Liver (tissue), 9 donors: Measurements from ENCODE around the gene BCKDHB. TPM values are rescaled to one million over a fixed set of nuclear protein-coding genes. Genes with fewer than 3 reads are reported as not detected.

ENCODE experiments used
- DNase-seq: peaks from one replicate; pipeline ENCODE4 v3.0.0-alpha.2; 2017; ENCODE audit warnings: low spot score
- H3K27ac ChIP-seq, 2 donors: one replicate each; pipeline ENCODE4 v1.7.0; 2013; ENCODE audit warnings: inconsistent platforms in 2 of 2, low read length in 2 of 2, control low read depth in 1 of 2, low read depth in 1 of 2, mild to moderate bottlenecking in 1 of 2
- H3K27me3 ChIP-seq, 4 donors: one replicate each; pipeline versions ENCODE4 v1.6.1 to v1.7.0; 2013; ENCODE audit warnings: low read length in 3 of 4, inconsistent platforms in 1 of 4, mild to moderate bottlenecking in 1 of 4, moderate library complexity in 1 of 4; ENCODE audit not compliant: control insufficient read depth in 4 of 4, insufficient read depth in 4 of 4
- H3K36me3 ChIP-seq, 4 donors: one replicate each; pipeline versions ENCODE4 v1.6.1 to v1.7.0; 2013; ENCODE audit warnings: low read length in 3 of 4, mild to moderate bottlenecking in 3 of 4, low read depth in 1 of 4, moderate library complexity in 1 of 4; ENCODE audit not compliant: control insufficient read depth in 4 of 4, insufficient read depth in 3 of 4
- H3K4me1 ChIP-seq, 4 donors: one replicate each; pipeline versions ENCODE4 v1.6.1 to v1.7.0; 2013; ENCODE audit warnings: low read length in 3 of 4, mild to moderate bottlenecking in 3 of 4, moderate library complexity in 1 of 4; ENCODE audit not compliant: control insufficient read depth in 4 of 4, insufficient read depth in 4 of 4
- H3K4me3 ChIP-seq, 3 donors: one replicate each; pipeline versions ENCODE4 v1.6.1 to v1.7.0; 2013; ENCODE audit warnings: low read length in 3 of 3, control low read depth in 1 of 3, low read depth in 1 of 3, mild to moderate bottlenecking in 1 of 3
- H3K9ac ChIP-seq, 2 donors: one replicate each; pipeline ENCODE4 v1.7.0; 2013; ENCODE audit warnings: low read length in 2 of 2, mild to moderate bottlenecking in 2 of 2, moderate library complexity in 2 of 2, control low read depth in 1 of 2, low read depth in 1 of 2
- H3K9me3 ChIP-seq, 4 donors: one replicate each; pipeline versions ENCODE4 v1.6.1 to v1.7.0; 2013; ENCODE audit warnings: low read length in 3 of 4; ENCODE audit not compliant: control insufficient read depth in 4 of 4
- EGR1 ChIP-seq, 2 donors: IDR thresholded peaks; 2 replicates each; pipeline ENCODE4 v1.6.1; 2016 to 2018; ENCODE audit warnings: antibody characterized with exemption in 2 of 2, low read depth in 2 of 2
- FOXA1 ChIP-seq: IDR thresholded peaks from 2 replicates; pipeline ENCODE4 v1.6.1; 2016; ENCODE audit warnings: antibody characterized with exemption
- FOXA2 ChIP-seq: IDR thresholded peaks from 2 replicates; pipeline ENCODE4 v1.6.1; 2016; ENCODE audit warnings: antibody characterized with exemption
- GABPA ChIP-seq, 2 donors: IDR thresholded peaks in 1 of 2; conservative IDR thresholded peaks in 1 of 2; 2 replicates each; pipeline ENCODE4 v1.6.1; 2016; ENCODE audit warnings: antibody characterized with exemption in 2 of 2, mild to moderate bottlenecking in 1 of 2, moderate library complexity in 1 of 2
- HNF4A ChIP-seq, 2 donors: conservative IDR thresholded peaks; 2 replicates each; pipeline ENCODE4 v1.6.1; 2016; ENCODE audit warnings: antibody characterized with exemption in 2 of 2, mild to moderate bottlenecking in 2 of 2
- HNF4G ChIP-seq: IDR thresholded peaks from 2 replicates; pipeline ENCODE4 v1.6.1; 2016; ENCODE audit warnings: antibody characterized with exemption
- JUND ChIP-seq, 2 donors: IDR thresholded peaks; 2 replicates each; pipeline ENCODE4 v1.6.1; 2016; ENCODE audit warnings: antibody characterized with exemption in 2 of 2
- NR2F2 ChIP-seq: IDR thresholded peaks from 2 replicates; pipeline ENCODE4 v1.6.1; 2016; ENCODE audit warnings: antibody characterized with exemption
- RXRA ChIP-seq, 2 donors: IDR thresholded peaks; 2 replicates each; pipeline ENCODE4 v1.6.1; 2017 to 2018; ENCODE audit warnings: antibody characterized with exemption in 2 of 2, mild to moderate bottlenecking in 1 of 2
- SP1 ChIP-seq: IDR thresholded peaks from 2 replicates; pipeline ENCODE4 v1.6.1; 2018; ENCODE audit warnings: antibody characterized with exemption, mild to moderate bottlenecking
- TAF1 ChIP-seq: conservative IDR thresholded peaks from 2 replicates; pipeline ENCODE4 v1.6.1; 2016; ENCODE audit warnings: antibody characterized with exemption, mild to moderate bottlenecking
- YY1 ChIP-seq: IDR thresholded peaks from 2 replicates; pipeline ENCODE4 v1.6.1; 2016; ENCODE audit warnings: antibody characterized with exemption, mild to moderate bottlenecking
- WGBS: extraction: QIAGEN DNeasy Blood & Tissue Kit; methylation state at CpG from one replicate; pipeline ENCODE4 v1.1.7; 2013; 5-methylcytosine and 5-hydroxymethylcytosine counted together
- polyA plus RNA-seq, 2 donors: library from polyadenylated mRNA; stranded (reverse) in 1 of 2; unstranded in 1 of 2; fragments of 200-250 nt in 1 of 2; fragments of >200 nt in 1 of 2; fragmentation: Nextera tagmentation in 1 of 2; extraction: Ambion mirVana in 1 of 2; gene quantifications; one replicate each; pipeline versions ENCODE4 v1.2.1 to v1.2.3, GENCODE V29; 2013 to 2015
- total RNA-seq, 2 donors: library from RNA; depleted of rRNA; stranded (reverse); fragments of >200 nt; gene quantifications; one replicate each; pipeline ENCODE4 v1.2.3, GENCODE V29; 2014
- TF ChIP-seq, protein P1 (sequence below): IDR thresholded peaks from 2 replicates; pipeline ENCODE4 v1.6.1; 2016; ENCODE audit warnings: antibody characterized with exemption, mild to moderate bottlenecking
- TF ChIP-seq, protein P2 (sequence below): IDR thresholded peaks from 2 replicates; pipeline ENCODE4 v1.6.1; 2016; ENCODE audit warnings: antibody characterized with exemption
- TF ChIP-seq, protein P3 (sequence below): fragments of 150-350 bp; IDR thresholded peaks from 2 replicates; pipeline ENCODE4 v1.5.1; 2017; ENCODE audit warnings: improper control_type of control experiment, low read depth, low read length; ENCODE audit not compliant: missing input control
- TF ChIP-seq, protein P4 (sequence below): IDR thresholded peaks from 2 replicates; pipeline ENCODE4 v1.6.1; 2016; ENCODE audit warnings: antibody characterized with exemption
- TF ChIP-seq, protein P5 (sequence below): IDR thresholded peaks from 2 replicates; pipeline ENCODE4 v1.6.1; 2016; ENCODE audit warnings: antibody characterized with exemption
- donor health status: healthy.
- donor health status: healthy.
- donor health status: healthy.
- donor health status: healthy.
- donor health status: healthy.

BCKDHB gene
- total and polyA plus RNA-seq, 4 donors = 13.0 to 74.8 (median 31.6) TPM

DNA sequence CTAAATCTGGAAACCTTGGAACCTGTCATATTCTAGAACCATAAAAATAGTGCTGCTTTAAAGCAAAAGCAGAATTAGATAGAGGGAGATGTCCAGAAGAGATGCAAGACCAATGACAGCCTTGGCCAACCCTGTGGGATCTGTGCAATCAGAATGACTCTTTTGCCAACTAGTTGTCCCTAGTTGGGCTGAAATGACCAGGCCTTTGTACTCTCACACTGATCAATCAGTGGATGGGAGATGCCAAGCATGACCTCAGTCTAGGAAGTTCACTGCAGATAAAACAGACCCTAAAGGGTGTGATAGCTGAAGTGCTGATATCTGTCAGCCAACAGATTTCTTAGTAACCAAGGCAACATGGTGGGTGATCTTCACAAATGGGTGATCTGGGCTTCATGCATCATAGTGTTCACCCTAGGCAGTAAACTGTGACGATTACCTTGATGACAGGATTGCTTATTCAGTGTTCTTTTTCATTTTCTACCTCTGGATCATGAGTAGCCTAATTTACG, 52.1 kb downstream of the BCKDHB start:
- Histone ChIP-seq H3K36me3 (no peaks in the 10 kb centered on the region), H3K27me3 (no peaks in the 10 kb centered on the region), H3K9me3 (no peaks in the 10 kb centered on the region), H3K27ac (no peak overlapping the region), H3K4me1 (no peaks in the 10 kb centered on the region), H3K4me3 (no peak overlapping the region), H3K9ac (no peak overlapping the region)
- DNase-seq = no peak
- 91% methylated on average over 2 of the region's 2 CpGs for WGBS
- TF ChIP-seq YY1 = no peak
- peak in 1 of 2 donors; percentile 19 for TF ChIP-seq RXRA (IDR thresholded peaks at IDR 0.05)
- TF ChIP-seq FOXA2 = no peak
- peak in 1 of 2 donors; percentile 45 for TF ChIP-seq HNF4A (conservative IDR thresholded peaks at IDR 0.05)
- TF ChIP-seq GABPA (IDR thresholded peaks at IDR 0.05 in 1 of 2, conservative IDR thresholded peaks at IDR 0.05 in 1 of 2) = no peak
- peak; percentile 15 for TF ChIP-seq HNF4G

DNA sequence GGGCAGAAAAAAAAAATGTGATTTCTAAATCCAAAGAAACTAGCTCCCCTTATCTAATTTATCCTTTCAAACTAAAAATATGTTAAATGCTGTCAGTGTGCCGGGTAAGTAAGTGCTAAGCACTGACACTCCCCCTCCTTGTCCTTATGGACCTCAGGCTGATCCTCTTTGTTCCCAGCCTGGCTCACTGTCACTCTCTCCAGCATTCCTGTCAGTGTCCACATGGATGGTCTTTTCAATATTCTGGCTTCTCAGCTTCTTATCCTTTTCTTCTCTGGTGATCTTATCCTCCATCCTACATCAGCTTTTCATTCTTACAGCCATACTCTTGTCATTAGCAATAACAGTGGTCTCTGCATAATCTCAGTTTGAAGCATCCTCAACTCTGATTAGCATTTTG, 55.0 kb downstream of the BCKDHB start:
- 92% methylated on average over 1 of the region's 1 CpG for WGBS
- H3K27ac ChIP-seq = no peak overlapping the region
- no peaks in the 10 kb centered on the region for H3K27me3 ChIP-seq
- DNase-seq = no peak
- H3K4me1 ChIP-seq = no peaks in the 10 kb centered on the region
- H3K36me3 ChIP-seq = no peaks in the 10 kb centered on the region
- TF ChIP-seq RXRA (IDR thresholded peaks at IDR 0.05) = no peak
- no peaks in the 10 kb centered on the region for H3K9me3 ChIP-seq
- no peak overlapping the region for H3K9ac ChIP-seq
- no peak overlapping the region for H3K4me3 ChIP-seq

DNA sequence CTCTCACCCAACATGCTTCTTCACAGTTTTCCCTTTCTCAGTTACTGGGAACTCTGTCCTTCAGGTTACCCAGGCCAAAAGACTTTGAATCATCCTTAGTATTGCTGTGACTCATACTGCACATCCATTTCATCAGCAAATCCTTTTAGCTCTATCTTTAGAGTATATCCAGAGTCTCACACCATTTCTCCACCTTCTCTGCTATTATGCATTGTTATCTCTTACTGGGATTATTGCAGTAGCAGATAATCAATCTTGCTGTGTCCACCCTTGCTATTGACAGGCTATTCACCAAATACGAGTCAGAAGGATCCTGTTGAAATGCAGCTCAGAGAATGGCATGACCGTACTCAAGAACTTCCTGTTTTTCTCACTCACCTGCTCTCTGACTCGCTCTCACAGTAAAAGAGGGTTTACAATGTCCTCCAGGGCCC, 57.3 kb downstream of the BCKDHB start:
- H3K9me3 ChIP-seq = no peaks in the 10 kb centered on the region
- H3K27ac ChIP-seq = no peak overlapping the region
- H3K4me3 ChIP-seq = no peak overlapping the region
- H3K36me3 ChIP-seq = peaks cover 0 to 2% (median under 1%) of the 10 kb centered on the region in 4 donors
- TF ChIP-seq, protein P1, sequence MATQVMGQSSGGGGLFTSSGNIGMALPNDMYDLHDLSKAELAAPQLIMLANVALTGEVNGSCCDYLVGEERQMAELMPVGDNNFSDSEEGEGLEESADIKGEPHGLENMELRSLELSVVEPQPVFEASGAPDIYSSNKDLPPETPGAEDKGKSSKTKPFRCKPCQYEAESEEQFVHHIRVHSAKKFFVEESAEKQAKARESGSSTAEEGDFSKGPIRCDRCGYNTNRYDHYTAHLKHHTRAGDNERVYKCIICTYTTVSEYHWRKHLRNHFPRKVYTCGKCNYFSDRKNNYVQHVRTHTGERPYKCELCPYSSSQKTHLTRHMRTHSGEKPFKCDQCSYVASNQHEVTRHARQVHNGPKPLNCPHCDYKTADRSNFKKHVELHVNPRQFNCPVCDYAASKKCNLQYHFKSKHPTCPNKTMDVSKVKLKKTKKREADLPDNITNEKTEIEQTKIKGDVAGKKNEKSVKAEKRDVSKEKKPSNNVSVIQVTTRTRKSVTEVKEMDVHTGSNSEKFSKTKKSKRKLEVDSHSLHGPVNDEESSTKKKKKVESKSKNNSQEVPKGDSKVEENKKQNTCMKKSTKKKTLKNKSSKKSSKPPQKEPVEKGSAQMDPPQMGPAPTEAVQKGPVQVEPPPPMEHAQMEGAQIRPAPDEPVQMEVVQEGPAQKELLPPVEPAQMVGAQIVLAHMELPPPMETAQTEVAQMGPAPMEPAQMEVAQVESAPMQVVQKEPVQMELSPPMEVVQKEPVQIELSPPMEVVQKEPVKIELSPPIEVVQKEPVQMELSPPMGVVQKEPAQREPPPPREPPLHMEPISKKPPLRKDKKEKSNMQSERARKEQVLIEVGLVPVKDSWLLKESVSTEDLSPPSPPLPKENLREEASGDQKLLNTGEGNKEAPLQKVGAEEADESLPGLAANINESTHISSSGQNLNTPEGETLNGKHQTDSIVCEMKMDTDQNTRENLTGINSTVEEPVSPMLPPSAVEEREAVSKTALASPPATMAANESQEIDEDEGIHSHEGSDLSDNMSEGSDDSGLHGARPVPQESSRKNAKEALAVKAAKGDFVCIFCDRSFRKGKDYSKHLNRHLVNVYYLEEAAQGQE = no peak
- TF ChIP-seq NR2F2 = no peak
- TF ChIP-seq, protein P2, sequence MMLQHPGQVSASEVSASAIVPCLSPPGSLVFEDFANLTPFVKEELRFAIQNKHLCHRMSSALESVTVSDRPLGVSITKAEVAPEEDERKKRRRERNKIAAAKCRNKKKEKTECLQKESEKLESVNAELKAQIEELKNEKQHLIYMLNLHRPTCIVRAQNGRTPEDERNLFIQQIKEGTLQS = no peak
- no peak for TF ChIP-seq TAF1
- no peak for TF ChIP-seq RXRA (IDR thresholded peaks at IDR 0.05)
- no peak for TF ChIP-seq YY1
- TF ChIP-seq, protein P3, sequence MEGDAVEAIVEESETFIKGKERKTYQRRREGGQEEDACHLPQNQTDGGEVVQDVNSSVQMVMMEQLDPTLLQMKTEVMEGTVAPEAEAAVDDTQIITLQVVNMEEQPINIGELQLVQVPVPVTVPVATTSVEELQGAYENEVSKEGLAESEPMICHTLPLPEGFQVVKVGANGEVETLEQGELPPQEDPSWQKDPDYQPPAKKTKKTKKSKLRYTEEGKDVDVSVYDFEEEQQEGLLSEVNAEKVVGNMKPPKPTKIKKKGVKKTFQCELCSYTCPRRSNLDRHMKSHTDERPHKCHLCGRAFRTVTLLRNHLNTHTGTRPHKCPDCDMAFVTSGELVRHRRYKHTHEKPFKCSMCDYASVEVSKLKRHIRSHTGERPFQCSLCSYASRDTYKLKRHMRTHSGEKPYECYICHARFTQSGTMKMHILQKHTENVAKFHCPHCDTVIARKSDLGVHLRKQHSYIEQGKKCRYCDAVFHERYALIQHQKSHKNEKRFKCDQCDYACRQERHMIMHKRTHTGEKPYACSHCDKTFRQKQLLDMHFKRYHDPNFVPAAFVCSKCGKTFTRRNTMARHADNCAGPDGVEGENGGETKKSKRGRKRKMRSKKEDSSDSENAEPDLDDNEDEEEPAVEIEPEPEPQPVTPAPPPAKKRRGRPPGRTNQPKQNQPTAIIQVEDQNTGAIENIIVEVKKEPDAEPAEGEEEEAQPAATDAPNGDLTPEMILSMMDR = no peak
- TF ChIP-seq, protein P4, sequence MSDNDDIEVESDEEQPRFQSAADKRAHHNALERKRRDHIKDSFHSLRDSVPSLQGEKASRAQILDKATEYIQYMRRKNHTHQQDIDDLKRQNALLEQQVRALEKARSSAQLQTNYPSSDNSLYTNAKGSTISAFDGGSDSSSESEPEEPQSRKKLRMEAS = no peak
- no peak for TF ChIP-seq EGR1 (IDR thresholded peaks at IDR 0.05; ENCODE audit: low read depth in 2 of 2)
- TF ChIP-seq SP1 = no peak
- TF ChIP-seq FOXA1 = no peak
- no peak for TF ChIP-seq JUND (IDR thresholded peaks at IDR 0.05)
- TF ChIP-seq HNF4A (conservative IDR thresholded peaks at IDR 0.05) = no peak
- TF ChIP-seq GABPA (IDR thresholded peaks at IDR 0.05 in 1 of 2, conservative IDR thresholded peaks at IDR 0.05 in 1 of 2) = no peak
- TF ChIP-seq, protein P5, sequence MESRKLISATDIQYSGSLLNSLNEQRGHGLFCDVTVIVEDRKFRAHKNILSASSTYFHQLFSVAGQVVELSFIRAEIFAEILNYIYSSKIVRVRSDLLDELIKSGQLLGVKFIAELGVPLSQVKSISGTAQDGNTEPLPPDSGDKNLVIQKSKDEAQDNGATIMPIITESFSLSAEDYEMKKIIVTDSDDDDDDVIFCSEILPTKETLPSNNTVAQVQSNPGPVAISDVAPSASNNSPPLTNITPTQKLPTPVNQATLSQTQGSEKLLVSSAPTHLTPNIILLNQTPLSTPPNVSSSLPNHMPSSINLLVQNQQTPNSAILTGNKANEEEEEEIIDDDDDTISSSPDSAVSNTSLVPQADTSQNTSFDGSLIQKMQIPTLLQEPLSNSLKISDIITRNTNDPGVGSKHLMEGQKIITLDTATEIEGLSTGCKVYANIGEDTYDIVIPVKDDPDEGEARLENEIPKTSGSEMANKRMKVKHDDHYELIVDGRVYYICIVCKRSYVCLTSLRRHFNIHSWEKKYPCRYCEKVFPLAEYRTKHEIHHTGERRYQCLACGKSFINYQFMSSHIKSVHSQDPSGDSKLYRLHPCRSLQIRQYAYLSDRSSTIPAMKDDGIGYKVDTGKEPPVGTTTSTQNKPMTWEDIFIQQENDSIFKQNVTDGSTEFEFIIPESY = no peak
- no peak for DNase-seq
- no peaks in the 10 kb centered on the region for H3K27me3 ChIP-seq
- WGBS = 85% methylated on average over 3 of the region's 3 CpGs
- H3K9ac ChIP-seq = no peak overlapping the region
- no peaks in the 10 kb centered on the region for H3K4me1 ChIP-seq
